Measurements from ENCODE around the gene DNMT3L.

DNA sequence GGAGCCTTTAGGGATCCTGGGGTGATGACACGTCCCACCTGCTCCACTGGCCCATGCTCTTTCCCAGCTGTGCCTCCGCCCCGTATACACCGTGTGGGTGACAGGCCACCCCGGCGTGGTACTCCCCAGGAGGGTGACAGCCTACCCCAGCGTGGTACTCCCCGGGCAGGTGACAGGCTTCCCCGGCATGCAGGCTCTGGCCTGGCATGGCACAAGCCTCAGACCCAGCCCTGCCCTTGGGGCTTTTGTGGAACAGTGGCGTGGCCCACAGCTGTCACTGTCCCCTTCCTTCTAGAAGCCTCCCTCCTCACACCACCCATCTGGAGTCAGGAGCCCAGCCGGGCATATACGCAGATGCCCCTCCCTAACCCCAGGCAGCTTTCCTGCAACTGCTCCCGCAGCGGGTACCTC is 33.5 kb upstream of the DNMT3L start:
- TF ChIP-seq POLR2A (IDR thresholded peaks at IDR 0.05) = no peak
- TF ChIP-seq, protein P1, sequence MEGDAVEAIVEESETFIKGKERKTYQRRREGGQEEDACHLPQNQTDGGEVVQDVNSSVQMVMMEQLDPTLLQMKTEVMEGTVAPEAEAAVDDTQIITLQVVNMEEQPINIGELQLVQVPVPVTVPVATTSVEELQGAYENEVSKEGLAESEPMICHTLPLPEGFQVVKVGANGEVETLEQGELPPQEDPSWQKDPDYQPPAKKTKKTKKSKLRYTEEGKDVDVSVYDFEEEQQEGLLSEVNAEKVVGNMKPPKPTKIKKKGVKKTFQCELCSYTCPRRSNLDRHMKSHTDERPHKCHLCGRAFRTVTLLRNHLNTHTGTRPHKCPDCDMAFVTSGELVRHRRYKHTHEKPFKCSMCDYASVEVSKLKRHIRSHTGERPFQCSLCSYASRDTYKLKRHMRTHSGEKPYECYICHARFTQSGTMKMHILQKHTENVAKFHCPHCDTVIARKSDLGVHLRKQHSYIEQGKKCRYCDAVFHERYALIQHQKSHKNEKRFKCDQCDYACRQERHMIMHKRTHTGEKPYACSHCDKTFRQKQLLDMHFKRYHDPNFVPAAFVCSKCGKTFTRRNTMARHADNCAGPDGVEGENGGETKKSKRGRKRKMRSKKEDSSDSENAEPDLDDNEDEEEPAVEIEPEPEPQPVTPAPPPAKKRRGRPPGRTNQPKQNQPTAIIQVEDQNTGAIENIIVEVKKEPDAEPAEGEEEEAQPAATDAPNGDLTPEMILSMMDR (IDR thresholded peaks at IDR 0.05) = no peak

All from stomach (tissue), 4 donors.